ENCODE data around the gene HMG20A. TPM values are rescaled to one million over a fixed set of nuclear protein-coding genes. Genes with fewer than 3 reads are reported as not detected.

HMG20A gene
- total and polyA plus RNA-seq, 10 of the 15 experiments (the other 5 are each of a cell fraction or from before 2014, with no cell fraction given): 30.0 to 98.7 (median 46.8) TPM

DNA sequence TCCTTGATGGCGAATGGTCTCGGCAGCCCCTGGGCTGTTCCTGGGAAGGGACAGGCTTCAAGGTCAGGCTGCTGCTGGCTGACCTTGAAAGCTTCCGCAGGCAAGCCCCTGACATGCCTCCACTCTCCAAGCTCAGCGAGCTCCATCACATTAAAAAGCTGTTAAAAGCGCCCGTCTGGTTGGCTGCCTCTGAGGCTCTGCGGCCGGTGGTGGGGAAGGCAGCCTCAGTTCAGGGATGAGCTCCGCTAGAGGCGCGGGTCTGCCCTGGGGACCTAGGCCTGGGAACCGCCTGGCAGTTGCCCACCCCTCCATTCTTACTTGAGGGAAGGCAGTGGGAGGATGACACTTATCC is 108.3 kb downstream of the HMG20A start:
- CTCF ChIA-PET: interaction anchor here (0.7 to 1.7 kb wide), 2 partner anchors 15 to 236 kb away, joined by 3 to 8 read pairs; no protein-coding TSS in a partner anchor
- in situ Hi-C loops (cut with MboI): no loop called here
- Histone ChIP-seq H3K36me3 (ENCODE audit: control insufficient read depth in 2 of 2, insufficient read depth in 2 of 2, low read length in 1 of 2) (no peaks in the 10 kb centered on the region), H3K79me2 (ENCODE audit: control insufficient read depth, insufficient read depth, low read length) (no peaks in the 10 kb centered on the region), H3K27me3 (replicated peaks in 1 of 2; ENCODE audit: control insufficient read depth in 2 of 2, insufficient read depth in 2 of 2, low read length in 1 of 2) (no peaks in the 10 kb centered on the region; a peak in 1 of 4 replicates), H3K4me3 (no peak overlapping the region), H3K4me2 (ENCODE audit: control insufficient read depth, insufficient read depth) (no peak overlapping the region), H3K4me1 (ENCODE audit: control insufficient read depth, insufficient read depth, low read length) (no peaks in the 10 kb centered on the region), H3K9ac (ENCODE audit: control insufficient read depth, insufficient read depth, low read length) (no peak overlapping the region), H3K27ac (ENCODE audit: control insufficient read depth, insufficient read depth) (no peak overlapping the region), H2AFZ (ENCODE audit: control insufficient read depth, low read depth, low read length) (no peak overlapping the region), H4K20me1 (ENCODE audit: control insufficient read depth, insufficient read depth) (no peaks in the 10 kb centered on the region), H3K9me3 (replicated peaks; ENCODE audit: control insufficient read depth, insufficient read depth, low read length) (no peaks in the 10 kb centered on the region)
- FAIRE-seq (no peak), DNase-seq (ENCODE audit: low read depth, low spot score) (no peak), ATAC-seq (no peak)
- intact Hi-C loops (cut with micrococcal nuclease; ENCODE audit: unreplicated experiment): no loop called here
- TF ChIP-seq RAD51 (IDR thresholded peaks at IDR 0.05) (no peak), SUPT20H (IDR thresholded peaks at IDR 0.05; ENCODE audit: borderline replicate concordance, control insufficient read depth, low read depth, low read length) (no peak)
- WGBS (ENCODE audit: insufficient coverage, insufficient replicate concordance, low lambda C conversion rate, missing lambda C conversion rate): 68% methylated on average over 12 of the region's 12 CpGs
- BruUV-seq (replicated peaks): no TSS peak
- POLR2A ChIA-PET: no interaction called here
- SMC1A ChIA-PET (ENCODE audit: uncharacterized antibody, unreplicated experiment): interaction anchor here (1.2 kb wide), 1 partner anchor 10 kb away, joined by 3 read pairs; no protein-coding TSS in a partner anchor
- RAD21 ChIA-PET (ENCODE audit: unreplicated experiment): interaction anchor here (1.0 kb wide), 1 partner anchor 32 kb away, joined by 3 read pairs; no protein-coding TSS in a partner anchor

DNA sequence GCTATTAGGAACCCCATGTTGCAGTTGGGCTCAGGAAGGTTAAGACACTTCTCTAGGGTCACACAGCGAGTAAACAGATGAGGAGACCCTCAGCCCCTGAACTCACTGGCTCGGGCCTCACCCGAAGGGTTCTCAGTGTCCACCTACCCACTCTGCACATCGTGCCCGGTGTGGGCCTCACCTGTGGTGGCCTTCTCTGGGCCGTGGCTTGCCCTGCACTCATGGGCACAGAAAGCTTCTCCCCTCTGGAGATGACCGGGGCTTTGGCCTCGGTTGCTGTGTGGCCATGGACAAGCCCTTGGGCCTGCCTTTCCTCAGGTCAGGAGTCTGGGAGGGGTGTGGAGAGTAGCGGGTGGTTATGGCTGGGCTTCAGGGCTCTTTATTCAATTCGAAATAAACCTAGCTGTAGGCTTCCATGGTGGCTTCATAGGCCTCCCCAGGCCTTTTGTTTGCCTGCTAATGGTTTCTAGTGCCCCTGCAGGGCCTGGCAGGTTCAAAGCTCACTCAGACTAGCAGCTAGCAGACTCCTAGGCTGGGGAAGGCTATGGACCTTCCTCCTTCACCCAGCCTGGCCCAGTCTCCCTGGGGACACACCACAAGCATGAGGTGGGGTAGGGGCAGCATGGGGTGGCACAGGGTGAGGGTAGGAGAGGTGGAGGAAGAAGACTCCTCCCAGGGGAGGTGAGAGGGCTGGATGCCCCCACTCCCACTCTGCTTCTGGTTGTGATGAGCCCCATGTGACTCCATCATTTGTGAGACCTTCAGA is 108.9 kb downstream of the HMG20A start:
- RAD21 ChIA-PET (ENCODE audit: unreplicated experiment): interaction anchor here (1.0 kb wide), 2 partner anchors 33 to 98 kb away, joined by 3 read pairs; no protein-coding TSS in a partner anchor
- POLR2A ChIA-PET: interaction anchor here (0.7 kb wide), 1 partner anchor 54 kb away, joined by 3 read pairs; no protein-coding TSS in a partner anchor
- Histone ChIP-seq H3K27me3 (replicated peaks in 1 of 2; ENCODE audit: control insufficient read depth in 2 of 2, insufficient read depth in 2 of 2, low read length in 1 of 2) (no peaks in the 10 kb centered on the region; a peak in 1 of 4 replicates), H3K9me3 (replicated peaks; ENCODE audit: control insufficient read depth, insufficient read depth, low read length) (no peaks in the 10 kb centered on the region), H2AFZ (ENCODE audit: control insufficient read depth, low read depth, low read length) (no peak overlapping the region), H3K79me2 (ENCODE audit: control insufficient read depth, insufficient read depth, low read length) (no peaks in the 10 kb centered on the region), H3K27ac (ENCODE audit: control insufficient read depth, insufficient read depth) (no peak overlapping the region), H3K4me1 (ENCODE audit: control insufficient read depth, insufficient read depth, low read length) (no peaks in the 10 kb centered on the region), H3K36me3 (ENCODE audit: control insufficient read depth in 2 of 2, insufficient read depth in 2 of 2, low read length in 1 of 2) (no peaks in the 10 kb centered on the region), H3K4me3 (no peak overlapping the region), H3K9ac (ENCODE audit: control insufficient read depth, insufficient read depth, low read length) (no peak overlapping the region), H3K4me2 (ENCODE audit: control insufficient read depth, insufficient read depth) (no peak overlapping the region), H4K20me1 (ENCODE audit: control insufficient read depth, insufficient read depth) (no peaks in the 10 kb centered on the region)
- CTCF ChIA-PET: interaction anchor here (0.7 to 1.7 kb wide), 2 partner anchors 14 to 235 kb away, joined by 3 to 8 read pairs; no protein-coding TSS in a partner anchor
- no TSS peak for BruUV-seq (replicated peaks)
- no peak for DNase-seq (ENCODE audit: low read depth, low spot score)
- no peak for FAIRE-seq
- SMC1A ChIA-PET (ENCODE audit: uncharacterized antibody, unreplicated experiment): interaction anchor here (1.2 kb wide), 1 partner anchor 9 kb away, joined by 3 read pairs; no protein-coding TSS in a partner anchor
- 46% methylated on average over 10 of the region's 10 CpGs for WGBS (ENCODE audit: insufficient coverage, insufficient replicate concordance, low lambda C conversion rate, missing lambda C conversion rate)
- in situ Hi-C loops (cut with MboI): no loop called here
- intact Hi-C loops (cut with micrococcal nuclease; ENCODE audit: unreplicated experiment): no loop called here
- TF ChIP-seq NRF1 (conservative IDR thresholded peaks at IDR 0.05; ENCODE audit: low read depth, low read length) (no peak), PAX8 (IDR thresholded peaks at IDR 0.05) (no peak), E2F8 (IDR thresholded peaks at IDR 0.05; ENCODE audit: low read depth, partially characterized antibody) (no peak), LARP7 (IDR thresholded peaks at IDR 0.05) (no peak), IRF4 (IDR thresholded peaks at IDR 0.05; ENCODE audit: low read depth, low read length) (no peak)
- no peak for ATAC-seq
